A673 (cell line): Measurements from ENCODE around the gene IFNLR1.

Experiments used
- EZH2 ChIP-seq: fragments of 200-600 bp; sonication (generic); IDR thresholded peaks from 2 replicates; pipeline ENCODE4 v1.6.1; 2017; ENCODE audit warnings: borderline replicate concordance, low read depth, mild to moderate bottlenecking, mixed read lengths, antibody characterized with exemption, low read length; ENCODE audit not compliant: poor library complexity, severe bottlenecking
- TF ChIP-seq, protein P1 (sequence below): fragments of 300-800, 200-600 bp; sonication (generic); conservative IDR thresholded peaks from 2 replicates; pipeline ENCODE4 v1.5.1; 2017; ENCODE audit warnings: low read depth, mild to moderate bottlenecking, antibody characterized with exemption, low read length, moderate library complexity, mixed read lengths

DNA sequence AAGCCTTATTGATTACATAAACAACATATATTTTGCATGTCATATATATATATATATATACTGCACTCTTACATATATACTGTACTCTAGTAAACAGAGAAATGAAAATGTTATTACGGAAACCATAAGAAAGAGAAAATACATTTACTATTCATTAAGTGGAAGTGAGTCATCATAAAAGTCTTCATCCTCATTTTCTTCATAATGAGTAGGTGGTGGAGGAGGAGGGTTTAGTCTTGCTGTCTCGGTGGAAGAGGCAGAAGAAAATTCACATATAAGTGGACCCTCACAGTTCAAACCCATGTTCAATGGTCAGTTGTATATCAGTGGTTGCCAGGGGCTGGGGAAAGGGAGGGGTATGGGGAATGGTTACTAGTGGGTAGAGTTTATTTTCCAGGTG is 8.0 kb upstream of the IFNLR1 start:
- TF ChIP-seq, protein P1, sequence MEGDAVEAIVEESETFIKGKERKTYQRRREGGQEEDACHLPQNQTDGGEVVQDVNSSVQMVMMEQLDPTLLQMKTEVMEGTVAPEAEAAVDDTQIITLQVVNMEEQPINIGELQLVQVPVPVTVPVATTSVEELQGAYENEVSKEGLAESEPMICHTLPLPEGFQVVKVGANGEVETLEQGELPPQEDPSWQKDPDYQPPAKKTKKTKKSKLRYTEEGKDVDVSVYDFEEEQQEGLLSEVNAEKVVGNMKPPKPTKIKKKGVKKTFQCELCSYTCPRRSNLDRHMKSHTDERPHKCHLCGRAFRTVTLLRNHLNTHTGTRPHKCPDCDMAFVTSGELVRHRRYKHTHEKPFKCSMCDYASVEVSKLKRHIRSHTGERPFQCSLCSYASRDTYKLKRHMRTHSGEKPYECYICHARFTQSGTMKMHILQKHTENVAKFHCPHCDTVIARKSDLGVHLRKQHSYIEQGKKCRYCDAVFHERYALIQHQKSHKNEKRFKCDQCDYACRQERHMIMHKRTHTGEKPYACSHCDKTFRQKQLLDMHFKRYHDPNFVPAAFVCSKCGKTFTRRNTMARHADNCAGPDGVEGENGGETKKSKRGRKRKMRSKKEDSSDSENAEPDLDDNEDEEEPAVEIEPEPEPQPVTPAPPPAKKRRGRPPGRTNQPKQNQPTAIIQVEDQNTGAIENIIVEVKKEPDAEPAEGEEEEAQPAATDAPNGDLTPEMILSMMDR: no peak
- no peak for TF ChIP-seq EZH2
